K562 (cell line): ENCODE results near the gene KRTAP5-1. TPM values are rescaled to one million over a fixed set of nuclear protein-coding genes. Genes with fewer than 3 reads are reported as not detected.

Source experiments
- CHD4 ChIP-seq: fragments of 200-600 bp; sonication (generic); IDR thresholded peaks from 3 replicates; pipeline ENCODE4 v1.6.1; 2012; ENCODE audit warnings: low read depth, mild to moderate bottlenecking, mixed read lengths, low read length, inconsistent platforms; ENCODE audit not compliant: insufficient read depth, insufficient replicate concordance, poor library complexity, severe bottlenecking
- MCM2 ChIP-seq: fragments of 450-650 bp; IDR thresholded peaks from 2 replicates; pipeline ENCODE4 v1.6.1; 2017; ENCODE audit warnings: low read depth, mild to moderate bottlenecking
- MTA1 ChIP-seq: fragments of 450-650 bp; IDR thresholded peaks from 2 replicates; pipeline ENCODE4 v1.6.1; 2017; ENCODE audit warnings: borderline replicate concordance
- RAD21 ChIP-seq, 2 experiments: fragments of 250-450 bp in 1 of 2; fragments of 450-650 bp in 1 of 2; sonication (Bioruptor Pico) in 1 of 2; formaldehyde crosslinking in 1 of 2; IDR thresholded peaks in 1 of 2; conservative IDR thresholded peaks in 1 of 2; 2 replicates each; pipeline versions ENCODE4 v1.4.0 to v1.8.0; 2020 to 2022; ENCODE audit warnings: mild to moderate bottlenecking in 2 of 2, moderate library complexity in 1 of 2
- RBM39 ChIP-seq: fragments of 200-400 bp; formaldehyde crosslinking; optimal IDR thresholded peaks from 2 replicates; pipeline ENCODE3; 2018; ENCODE audit warnings: low read depth, low read length
- TAF15 ChIP-seq: fragments of 200-400 bp; formaldehyde crosslinking; IDR thresholded peaks from 2 replicates; pipeline ENCODE4 v1.6.1; 2017; ENCODE audit warnings: mild to moderate bottlenecking, low read depth, low read length, moderate library complexity
- ZNF121 ChIP-seq: sonication (generic); formaldehyde crosslinking; conservative IDR thresholded peaks from 2 replicates; pipeline ENCODE4 v1.8.0; 2022; ENCODE audit warnings: missing genetic modification reagents
- ZNF133 ChIP-seq: fragments of 250-450 bp; sonication (Bioruptor Pico); IDR thresholded peaks from 2 replicates; pipeline ENCODE4 v1.4.0; 2020; ENCODE audit warnings: mild to moderate bottlenecking
- polyA plus RNA-seq, 8 experiments: library from polyadenylated mRNA; depleted of rRNA in 4 of 8; stranded (reverse) in 5 of 8; unstranded in 3 of 8; fragments of >200 nt; fragmentation: Nextera tagmentation in 2 of 8; fragmentation: Illumina TruSeq in 1 of 8; extraction: Ambion mirVana in 2 of 8; extraction: Trizol in 1 of 8; gene quantifications; 2 replicates each; pipeline versions ENCODE4 v1.2.1 to v1.2.3, GENCODE V29; 2011 to 2014; ENCODE audit warnings: inconsistent platforms in 1 of 8, missing spikeins in 1 of 8
- total RNA-seq, 7 experiments: library from RNA; depleted of rRNA in 6 of 7; stranded (reverse); fragments of >200 nt in 6 of 7; fragmentation: Illumina TruSeq in 2 of 7; extraction: Trizol in 2 of 7; gene quantifications; 2 replicates each; pipeline versions ENCODE4 v1.2.1 to v1.2.3, GENCODE V29; 2011 to 2021; ENCODE audit warnings: low replicate concordance in 1 of 7
- TF ChIP-seq, protein P1 (sequence below): sonication (generic); formaldehyde crosslinking; IDR thresholded peaks from 2 replicates; pipeline ENCODE4 v1.8.0; 2022; ENCODE audit warnings: missing genetic modification reagents, mild to moderate bottlenecking, borderline replicate concordance
- TF ChIP-seq, protein P2 (sequence below), 2 experiments: fragments of 450-650 bp; IDR thresholded peaks; 2 replicates each; pipeline ENCODE4 v1.6.1; 2018; ENCODE audit warnings: mild to moderate bottlenecking in 2 of 2, low read depth in 1 of 2; ENCODE audit not compliant: partially characterized antibody in 2 of 2
- TF ChIP-seq, protein P3 (sequence below): fragments of 450-650 bp; conservative IDR thresholded peaks from 2 replicates; pipeline ENCODE4 v1.6.1; 2016; ENCODE audit warnings: missing genetic modification characterization, low read depth, mild to moderate bottlenecking, missing compliant biosample characterization, moderate library complexity

Gene KRTAP5-1
- total and polyA plus RNA-seq, 9 of the 15 experiments (the other 6 are each of a cell fraction or from before 2014, with no cell fraction given), result not detected

DNA sequence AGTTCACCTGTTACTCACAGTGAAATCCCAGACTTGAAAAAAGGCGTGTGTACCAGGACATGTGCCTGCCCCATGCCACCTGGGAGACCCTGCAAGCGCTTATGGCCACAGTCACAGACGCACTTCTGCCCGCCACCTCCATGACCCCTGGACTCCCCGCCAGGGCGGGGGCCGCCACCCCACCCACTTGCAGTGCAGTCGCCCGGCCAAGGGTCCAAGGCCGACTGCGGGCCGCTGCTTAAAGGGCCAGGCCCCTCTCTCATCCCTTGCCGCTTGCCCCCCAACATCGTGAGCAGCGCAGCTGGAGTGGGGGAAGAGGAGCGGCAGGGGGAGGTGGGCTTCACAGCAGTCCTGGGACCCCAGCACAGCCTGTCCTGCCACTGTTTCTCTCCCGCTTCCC lies 23.8 kb downstream of the KRTAP5-1 start (continued):
- TF ChIP-seq, protein P1, sequence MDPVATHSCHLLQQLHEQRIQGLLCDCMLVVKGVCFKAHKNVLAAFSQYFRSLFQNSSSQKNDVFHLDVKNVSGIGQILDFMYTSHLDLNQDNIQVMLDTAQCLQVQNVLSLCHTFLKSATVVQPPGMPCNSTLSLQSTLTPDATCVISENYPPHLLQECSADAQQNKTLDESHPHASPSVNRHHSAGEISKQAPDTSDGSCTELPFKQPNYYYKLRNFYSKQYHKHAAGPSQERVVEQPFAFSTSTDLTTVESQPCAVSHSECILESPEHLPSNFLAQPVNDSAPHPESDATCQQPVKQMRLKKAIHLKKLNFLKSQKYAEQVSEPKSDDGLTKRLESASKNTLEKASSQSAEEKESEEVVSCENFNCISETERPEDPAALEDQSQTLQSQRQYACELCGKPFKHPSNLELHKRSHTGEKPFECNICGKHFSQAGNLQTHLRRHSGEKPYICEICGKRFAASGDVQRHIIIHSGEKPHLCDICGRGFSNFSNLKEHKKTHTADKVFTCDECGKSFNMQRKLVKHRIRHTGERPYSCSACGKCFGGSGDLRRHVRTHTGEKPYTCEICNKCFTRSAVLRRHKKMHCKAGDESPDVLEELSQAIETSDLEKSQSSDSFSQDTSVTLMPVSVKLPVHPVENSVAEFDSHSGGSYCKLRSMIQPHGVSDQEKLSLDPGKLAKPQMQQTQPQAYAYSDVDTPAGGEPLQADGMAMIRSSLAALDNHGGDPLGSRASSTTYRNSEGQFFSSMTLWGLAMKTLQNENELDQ (CRISPR knock-in tag), result no peak
- no peak for TF ChIP-seq RAD21 (CRISPR knock-in tag; conservative IDR thresholded peaks at IDR 0.05 in 1 of 2, IDR thresholded peaks at IDR 0.05 in 1 of 2)
- no peak for TF ChIP-seq ZNF121
- no peak for TF ChIP-seq MCM2
- no peak for TF ChIP-seq CHD4
- TF ChIP-seq TAF15, result no peak
- TF ChIP-seq RBM39, result no peak
- no peak for TF ChIP-seq ZNF133 (CRISPR knock-in tag)
- TF ChIP-seq, protein P2, sequence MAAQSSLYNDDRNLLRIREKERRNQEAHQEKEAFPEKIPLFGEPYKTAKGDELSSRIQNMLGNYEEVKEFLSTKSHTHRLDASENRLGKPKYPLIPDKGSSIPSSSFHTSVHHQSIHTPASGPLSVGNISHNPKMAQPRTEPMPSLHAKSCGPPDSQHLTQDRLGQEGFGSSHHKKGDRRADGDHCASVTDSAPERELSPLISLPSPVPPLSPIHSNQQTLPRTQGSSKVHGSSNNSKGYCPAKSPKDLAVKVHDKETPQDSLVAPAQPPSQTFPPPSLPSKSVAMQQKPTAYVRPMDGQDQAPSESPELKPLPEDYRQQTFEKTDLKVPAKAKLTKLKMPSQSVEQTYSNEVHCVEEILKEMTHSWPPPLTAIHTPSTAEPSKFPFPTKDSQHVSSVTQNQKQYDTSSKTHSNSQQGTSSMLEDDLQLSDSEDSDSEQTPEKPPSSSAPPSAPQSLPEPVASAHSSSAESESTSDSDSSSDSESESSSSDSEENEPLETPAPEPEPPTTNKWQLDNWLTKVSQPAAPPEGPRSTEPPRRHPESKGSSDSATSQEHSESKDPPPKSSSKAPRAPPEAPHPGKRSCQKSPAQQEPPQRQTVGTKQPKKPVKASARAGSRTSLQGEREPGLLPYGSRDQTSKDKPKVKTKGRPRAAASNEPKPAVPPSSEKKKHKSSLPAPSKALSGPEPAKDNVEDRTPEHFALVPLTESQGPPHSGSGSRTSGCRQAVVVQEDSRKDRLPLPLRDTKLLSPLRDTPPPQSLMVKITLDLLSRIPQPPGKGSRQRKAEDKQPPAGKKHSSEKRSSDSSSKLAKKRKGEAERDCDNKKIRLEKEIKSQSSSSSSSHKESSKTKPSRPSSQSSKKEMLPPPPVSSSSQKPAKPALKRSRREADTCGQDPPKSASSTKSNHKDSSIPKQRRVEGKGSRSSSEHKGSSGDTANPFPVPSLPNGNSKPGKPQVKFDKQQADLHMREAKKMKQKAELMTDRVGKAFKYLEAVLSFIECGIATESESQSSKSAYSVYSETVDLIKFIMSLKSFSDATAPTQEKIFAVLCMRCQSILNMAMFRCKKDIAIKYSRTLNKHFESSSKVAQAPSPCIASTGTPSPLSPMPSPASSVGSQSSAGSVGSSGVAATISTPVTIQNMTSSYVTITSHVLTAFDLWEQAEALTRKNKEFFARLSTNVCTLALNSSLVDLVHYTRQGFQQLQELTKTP (IDR thresholded peaks at IDR 0.05; ENCODE audit: low read depth in 1 of 2, partially characterized antibody in 2 of 2), result no peak
- TF ChIP-seq, protein P3, sequence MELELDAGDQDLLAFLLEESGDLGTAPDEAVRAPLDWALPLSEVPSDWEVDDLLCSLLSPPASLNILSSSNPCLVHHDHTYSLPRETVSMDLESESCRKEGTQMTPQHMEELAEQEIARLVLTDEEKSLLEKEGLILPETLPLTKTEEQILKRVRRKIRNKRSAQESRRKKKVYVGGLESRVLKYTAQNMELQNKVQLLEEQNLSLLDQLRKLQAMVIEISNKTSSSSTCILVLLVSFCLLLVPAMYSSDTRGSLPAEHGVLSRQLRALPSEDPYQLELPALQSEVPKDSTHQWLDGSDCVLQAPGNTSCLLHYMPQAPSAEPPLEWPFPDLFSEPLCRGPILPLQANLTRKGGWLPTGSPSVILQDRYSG, result no peak
- TF ChIP-seq MTA1, result no peak
- TF ChIP-seq, all 486 proteins: peak for 0
